OCI-LY7 (cell line): ENCODE results near the gene WNT10A. TPM values are rescaled to one million over a fixed set of nuclear protein-coding genes. Genes with fewer than 3 reads are reported as not detected.
A peak's percentile ranks its signal among the peaks of the same experiment; 100 is the strongest.

ENCODE experiments used
- BruUV-seq: library from RNA; stranded (reverse); fragments of 400-500 nt; replicated peaks from 2 replicates; lab custom pipeline; 2021; lab: Mats Ljungman, UMichigan
- CTCF ChIA-PET: fragments of 300-600 bp; sonication (Branson Sonifier 250); formaldehyde crosslinking; loops from one replicate; lab custom pipeline; 2022; ENCODE audit warnings: antibody characterized with exemption; ENCODE audit not compliant: unreplicated experiment; lab: Charles Lee
- POLR2A ChIA-PET: fragments of 300-600 bp; sonication (Branson Sonifier 250); formaldehyde crosslinking; loops from one replicate; lab custom pipeline; 2022; ENCODE audit warnings: antibody characterized with exemption; lab: Charles Lee
- DNase-seq: peaks from one replicate; pipeline ENCODE4 v3.0.0-alpha.2; 2015; ENCODE audit warnings: low spot score
- H2AFZ ChIP-seq: fragments of 200-600 bp; sonication (generic), shearing (Covaris generic); 2 replicates; pipeline ENCODE4 v1.6.1; 2014; ENCODE audit warnings: mild to moderate bottlenecking, antibody characterized with exemption, low read length, moderate library complexity
- H3K27ac ChIP-seq: fragments of 200-600 bp; sonication (generic); 2 replicates; pipeline ENCODE4 v1.5.1; 2014; ENCODE audit warnings: mixed run types, low read depth, mild to moderate bottlenecking, moderate library complexity, low read length, inconsistent platforms; ENCODE audit not compliant: poor library complexity, severe bottlenecking
- H3K36me3 ChIP-seq: fragments of 200-600 bp; sonication (generic); 2 replicates; pipeline ENCODE4 v1.6.1; 2014; ENCODE audit warnings: mild to moderate bottlenecking, antibody characterized with exemption, low read length, moderate library complexity, mixed read lengths; ENCODE audit not compliant: insufficient read depth
- H3K4me1 ChIP-seq: fragments of 200-600 bp; sonication (generic); 2 replicates; pipeline ENCODE4 v1.5.1; 2014; ENCODE audit warnings: mild to moderate bottlenecking, low read length; ENCODE audit not compliant: insufficient read depth, poor library complexity, severe bottlenecking
- H3K4me2 ChIP-seq: fragments of 200-600 bp; sonication (generic); 2 replicates; pipeline ENCODE4 v1.6.1; 2014; ENCODE audit warnings: mild to moderate bottlenecking, low read length
- H3K4me3 ChIP-seq: fragments of 200-600 bp; sonication (generic); 2 replicates; pipeline ENCODE4 v1.5.1; 2014; ENCODE audit warnings: mild to moderate bottlenecking, low read depth, low read length; ENCODE audit not compliant: poor library complexity, severe bottlenecking
- H3K79me2 ChIP-seq: fragments of 200-600 bp; sonication (generic); 2 replicates; pipeline ENCODE4 v1.6.1; 2016; ENCODE audit warnings: low read depth, mild to moderate bottlenecking, low read length, moderate library complexity, mixed read lengths; ENCODE audit not compliant: insufficient read depth
- H3K9me2 ChIP-seq: fragments of 200-600 bp; sonication (generic); 2 replicates; pipeline ENCODE4 v1.6.1; 2016; ENCODE audit warnings: mild to moderate bottlenecking, low read length, mixed read lengths; ENCODE audit not compliant: insufficient read depth
- H3K9me3 ChIP-seq: fragments of 200-600 bp; sonication (generic); 2 replicates; pipeline ENCODE4 v1.6.1; 2014; ENCODE audit warnings: mild to moderate bottlenecking, mixed run types, low read length, mixed read lengths
- H4K20me1 ChIP-seq: fragments of 200-600 bp; sonication (generic); 2 replicates; pipeline ENCODE4 v1.6.1; 2014; ENCODE audit warnings: mild to moderate bottlenecking, antibody characterized with exemption, low read length, moderate library complexity, mixed read lengths; ENCODE audit not compliant: insufficient read depth
- CTCF ChIP-seq: fragments of 200-600 bp; sonication (generic); conservative IDR thresholded peaks from 2 replicates; pipeline ENCODE4 v1.5.1; 2014; ENCODE audit warnings: mild to moderate bottlenecking, antibody characterized with exemption, low read length, moderate library complexity, mixed read lengths
- EZH2phosphoT487 ChIP-seq: fragments of 200-600 bp; sonication (generic); IDR thresholded peaks from 2 replicates; pipeline ENCODE4 v1.6.1; 2018; ENCODE audit warnings: low read depth, borderline replicate concordance, mild to moderate bottlenecking, mixed run types, antibody characterized with exemption, low read length, moderate library complexity, mixed read lengths
- intact Hi-C: fragments of 100-400 bp; cut with micrococcal nuclease; formaldehyde crosslinking; loops from one replicate; pipeline ENCODE4 v1.10.0; 2022; ENCODE audit not compliant: unreplicated experiment
- total RNA-seq, 2 experiments: library from RNA; depleted of rRNA in 1 of 2; stranded (reverse); fragments of >200 nt in 1 of 2; shearing (Covaris generic) in 1 of 2; gene quantifications; 2 replicates each; pipeline ENCODE4 v1.2.3, GENCODE V29; 2014 to 2022

The WNT10A gene
- total RNA-seq, 2 experiments from 2014 or later: 5.5 to 11.4 TPM

DNA sequence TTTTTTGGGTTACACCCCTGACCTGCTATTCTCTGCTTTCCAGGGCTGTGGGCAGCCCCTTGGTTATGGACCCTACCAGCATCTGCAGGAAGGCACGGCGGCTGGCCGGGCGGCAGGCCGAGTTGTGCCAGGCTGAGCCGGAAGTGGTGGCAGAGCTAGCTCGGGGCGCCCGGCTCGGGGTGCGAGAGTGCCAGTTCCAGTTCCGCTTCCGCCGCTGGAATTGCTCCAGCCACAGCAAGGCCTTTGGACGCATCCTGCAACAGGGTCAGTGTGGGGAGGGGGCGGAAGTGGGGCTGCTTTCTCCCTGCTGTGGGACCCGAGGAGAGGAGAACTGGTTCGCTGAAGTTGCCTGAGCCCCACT is 9.7 kb upstream of the WNT10A start:
- Histone ChIP-seq H3K4me1 (no peaks in the 10 kb centered on the region), H3K4me2 (peak overlapping the region; percentile 38), H3K36me3 (no peaks in the 10 kb centered on the region), H2AFZ (no peak overlapping the region), H4K20me1 (no peaks in the 10 kb centered on the region), H3K4me3 (no peak overlapping the region), H3K9me3 (no peaks in the 10 kb centered on the region), H3K79me2 (no peaks in the 10 kb centered on the region), H3K27ac (no peak overlapping the region), H3K9me2 (no peaks in the 10 kb centered on the region)
- no TSS peak for BruUV-seq
- no peak for DNase-seq
- ChIA-PET POLR2A (interaction anchor here (0.8 kb wide), 1 partner anchor 27 kb away, joined by 3 read pairs; no protein-coding TSS in a partner anchor), CTCF (interaction anchor here (0.6 to 2.0 kb wide), 2 partner anchors 26 to 162 kb away, joined by 3 to 7 read pairs; no protein-coding TSS in a partner anchor)
- TF ChIP-seq EZH2phosphoT487: no peak
- TF ChIP-seq CTCF: no peak
- intact Hi-C loops: no loop called here

DNA sequence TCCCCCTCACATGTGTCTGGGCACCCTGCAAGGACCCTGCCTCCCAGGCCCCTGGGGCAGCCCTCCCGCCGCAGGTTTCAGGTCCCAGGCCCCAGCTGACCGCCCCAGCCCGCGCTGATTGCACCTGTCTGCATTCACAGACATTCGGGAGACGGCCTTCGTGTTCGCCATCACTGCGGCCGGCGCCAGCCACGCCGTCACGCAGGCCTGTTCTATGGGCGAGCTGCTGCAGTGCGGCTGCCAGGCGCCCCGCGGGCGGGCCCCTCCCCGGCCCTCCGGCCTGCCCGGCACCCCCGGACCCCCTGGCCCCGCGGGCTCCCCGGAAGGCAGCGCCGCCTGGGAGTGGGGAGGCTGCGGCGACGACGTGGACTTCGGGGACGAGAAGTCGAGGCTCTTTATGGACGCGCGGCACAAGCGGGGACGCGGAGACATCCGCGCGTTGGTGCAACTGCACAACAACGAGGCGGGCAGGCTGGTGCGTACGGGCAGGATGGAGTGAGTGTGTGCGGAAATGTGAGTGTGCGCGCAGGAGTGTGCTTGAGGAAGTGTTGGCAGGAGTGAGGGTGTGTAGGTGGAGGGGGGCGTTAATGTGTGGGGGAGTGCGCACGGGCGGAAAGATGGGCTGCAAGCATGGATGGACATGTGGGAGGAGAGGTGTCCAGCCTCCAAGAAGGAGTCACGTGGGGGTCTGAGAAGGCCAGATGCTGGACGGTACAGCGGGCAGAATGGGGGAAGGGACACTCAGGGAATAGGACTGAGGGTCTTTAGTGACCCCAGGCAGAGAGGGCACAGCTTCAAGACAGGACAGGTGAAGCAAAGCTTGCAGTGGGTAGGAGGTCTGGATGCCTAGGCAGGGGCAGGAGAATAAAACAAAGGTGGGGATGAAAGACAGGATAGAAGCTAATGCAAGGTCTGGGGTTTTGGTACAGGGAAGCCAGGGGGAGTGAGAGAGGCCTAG is 9.0 kb upstream of the WNT10A start:
- Histone ChIP-seq H3K79me2 (no peaks in the 10 kb centered on the region), H3K4me2 (peak overlapping the region; percentile 38; the same call in 1 of the 2 replicates), H3K36me3 (no peaks in the 10 kb centered on the region), H2AFZ (no peak overlapping the region), H3K9me3 (no peaks in the 10 kb centered on the region), H3K4me3 (no peak overlapping the region), H3K9me2 (no peaks in the 10 kb centered on the region), H3K4me1 (peaks cover 2% of the 10 kb centered on the region), H3K27ac (no peak overlapping the region), H4K20me1 (no peaks in the 10 kb centered on the region)
- CTCF ChIA-PET: no interaction called here
- BruUV-seq: no TSS peak
- DNase-seq: no peak
- TF ChIP-seq EZH2phosphoT487 (no peak), CTCF (no peak)
- intact Hi-C loops: no loop called here
- POLR2A ChIA-PET: no interaction called here
